ENCODE measurements around the gene C2.

- TF ChIP-seq, protein P1, sequence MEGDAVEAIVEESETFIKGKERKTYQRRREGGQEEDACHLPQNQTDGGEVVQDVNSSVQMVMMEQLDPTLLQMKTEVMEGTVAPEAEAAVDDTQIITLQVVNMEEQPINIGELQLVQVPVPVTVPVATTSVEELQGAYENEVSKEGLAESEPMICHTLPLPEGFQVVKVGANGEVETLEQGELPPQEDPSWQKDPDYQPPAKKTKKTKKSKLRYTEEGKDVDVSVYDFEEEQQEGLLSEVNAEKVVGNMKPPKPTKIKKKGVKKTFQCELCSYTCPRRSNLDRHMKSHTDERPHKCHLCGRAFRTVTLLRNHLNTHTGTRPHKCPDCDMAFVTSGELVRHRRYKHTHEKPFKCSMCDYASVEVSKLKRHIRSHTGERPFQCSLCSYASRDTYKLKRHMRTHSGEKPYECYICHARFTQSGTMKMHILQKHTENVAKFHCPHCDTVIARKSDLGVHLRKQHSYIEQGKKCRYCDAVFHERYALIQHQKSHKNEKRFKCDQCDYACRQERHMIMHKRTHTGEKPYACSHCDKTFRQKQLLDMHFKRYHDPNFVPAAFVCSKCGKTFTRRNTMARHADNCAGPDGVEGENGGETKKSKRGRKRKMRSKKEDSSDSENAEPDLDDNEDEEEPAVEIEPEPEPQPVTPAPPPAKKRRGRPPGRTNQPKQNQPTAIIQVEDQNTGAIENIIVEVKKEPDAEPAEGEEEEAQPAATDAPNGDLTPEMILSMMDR (IDR thresholded peaks at IDR 0.05), result no peak
- TF ChIP-seq POLR2A (IDR thresholded peaks at IDR 0.05), result no peak
- TF ChIP-seq POLR2AphosphoS5 (IDR thresholded peaks at IDR 0.05; ENCODE audit: insufficient read depth in 1 of 2, low read depth in 1 of 2), result no peak
These were observed 41.0 kb upstream of the C2 start for GRCh38 chr6:31886541-31886991.

Measured in vagina (tissue), 2 donors.